Transverse colon (tissue), 4 donors: Measurements from ENCODE around the gene ADGRB2.

Experiments
- CTCF ChIP-seq, 5 experiments: fragments of 200-600 bp in 3 of 5; fragments of 450-650 bp in 2 of 5; sonication (generic) in 3 of 5; IDR thresholded peaks; 1 replicate in 2 of 5; 2 replicates in 3 of 5; pipeline ENCODE4 v1.5.1; 2016 to 2017; ENCODE audit warnings: antibody characterized with exemption in 5 of 5, inconsistent platforms in 3 of 5, mild to moderate bottlenecking in 2 of 5, moderate library complexity in 1 of 5
- POLR2A ChIP-seq: fragments of 450-650 bp; IDR thresholded peaks from one replicate; pipeline ENCODE4 v1.6.1; 2016; ENCODE audit warnings: antibody characterized with exemption, mild to moderate bottlenecking, moderate library complexity
- POLR2AphosphoS5 ChIP-seq, 3 donors: sonication (generic); formaldehyde crosslinking; IDR thresholded peaks; one replicate each; pipeline ENCODE4 v1.6.1; 2016; ENCODE audit warnings: antibody characterized with exemption in 3 of 3

DNA sequence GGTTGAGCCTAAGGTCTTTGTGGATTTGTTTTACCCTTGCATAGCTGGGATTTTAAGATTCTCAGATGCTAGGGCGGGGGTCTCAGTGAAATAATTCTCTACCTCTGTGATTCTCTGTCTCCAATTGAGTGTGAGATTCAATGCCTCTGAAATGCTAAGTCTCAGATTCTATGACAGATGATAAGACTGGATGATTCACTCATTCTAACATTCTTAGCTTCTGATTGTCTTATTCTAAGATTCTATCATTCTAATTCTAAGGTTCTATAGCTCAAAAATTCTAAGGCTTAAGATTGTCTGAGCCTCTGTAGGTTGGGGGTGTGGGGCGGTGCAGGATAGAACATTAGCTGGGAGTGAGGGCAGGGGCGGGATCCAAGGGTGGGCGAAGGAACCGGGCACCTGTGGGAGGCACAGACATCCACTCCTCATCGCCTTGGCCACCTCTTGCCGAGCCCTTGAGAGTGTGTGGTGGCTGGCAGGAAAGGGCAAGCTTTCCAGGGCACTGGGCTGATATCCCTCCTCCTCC is 29.5 kb downstream of the ADGRB2 start:
- TF ChIP-seq CTCF (IDR thresholded peaks at IDR 0.05) (no peak), POLR2AphosphoS5 (IDR thresholded peaks at IDR 0.05) (no peak), POLR2A (no peak)
